ENCODE data around the gene SH2D3A. TPM values are rescaled to one million over a fixed set of nuclear protein-coding genes. Genes with fewer than 3 reads are reported as not detected.
"Not testable (repeated sequence)": the region's sequence is repeated elsewhere in the genome, so short reads cannot be mapped to it uniquely, and the experiment has no call there.

SH2D3A gene
- total RNA-seq, 2 experiments from 2014 or later, result 28.2 to 28.5 TPM

- peaks cover 9% of the 10 kb centered on the region for H3K27me3 Mint-ChIP-seq (ENCODE audit: low read depth)
- no peaks in the 10 kb centered on the region for H3K9me3 Mint-ChIP-seq (ENCODE audit: insufficient read depth)
- no peak overlapping the region for H3K27ac Mint-ChIP-seq
- no peaks in the 10 kb centered on the region for H3K36me3 Mint-ChIP-seq (ENCODE audit: low read depth)
- ATAC-seq (no peak), DNase-seq (no peak)
- CTCF ChIA-PET, result interaction anchor here (0.9 to 1.5 kb wide), 3 partner anchors 62 to 147 kb away, joined by 3 to 5 read pairs (median 3); no protein-coding TSS in a partner anchor
- POLR2A ChIA-PET, result no interaction called here
- H3K4me1 Mint-ChIP-seq (ENCODE audit: low read depth), result peaks cover 28% of the 10 kb centered on the region
- H3K4me3 Mint-ChIP-seq, result no peak overlapping the region
Observed at GRCh38 chr19:6716610-6716970, 50.6 kb downstream of the SH2D3A start.

GRCh38 chr19:6714749-6715555 lies 52.3 kb downstream of the SH2D3A start:
- Mint-ChIP-seq H3K27ac (no peak overlapping the region), H3K4me1 (ENCODE audit: low read depth) (peaks cover 29% of the 10 kb centered on the region), H3K4me3 (no peak overlapping the region), H3K9me3 (ENCODE audit: insufficient read depth) (no peaks in the 10 kb centered on the region), H3K36me3 (ENCODE audit: low read depth) (no peaks in the 10 kb centered on the region), H3K27me3 (ENCODE audit: low read depth) (peaks cover 25% of the 10 kb centered on the region)
- ATAC-seq (no peak), DNase-seq (no peak)
- POLR2A ChIA-PET, result no interaction called here
- CTCF ChIA-PET, result interaction anchor here (1.1 to 1.5 kb wide), 4 partner anchors 21 to 198 kb away, joined by 4 to 7 read pairs (median 5); partner anchors contain the start of gene GPR108

GRCh38 chr19:6713773-6714692 lies 53.2 kb downstream of the SH2D3A start:
- peaks cover 24% of the 10 kb centered on the region for H3K4me1 Mint-ChIP-seq (ENCODE audit: low read depth)
- DNase-seq (no peak), ATAC-seq (no peak)
- ChIA-PET POLR2A (no interaction called here), CTCF (no interaction called here)
- no peaks in the 10 kb centered on the region for H3K9me3 Mint-ChIP-seq (ENCODE audit: insufficient read depth)
- peak overlapping the region; percentile 24 for H3K27ac Mint-ChIP-seq
- peaks cover 33% of the 10 kb centered on the region for H3K27me3 Mint-ChIP-seq (ENCODE audit: low read depth)
- no peak overlapping the region for H3K4me3 Mint-ChIP-seq
- H3K36me3 Mint-ChIP-seq (ENCODE audit: low read depth), result no peaks in the 10 kb centered on the region

GRCh38 chr19:6712692-6713670 lies 54.3 kb downstream of the SH2D3A start:
- Mint-ChIP-seq H3K4me3 (no peak overlapping the region), H3K27me3 (ENCODE audit: low read depth) (peaks cover 36% of the 10 kb centered on the region), H3K9me3 (ENCODE audit: insufficient read depth) (no peaks in the 10 kb centered on the region), H3K36me3 (ENCODE audit: low read depth) (no peaks in the 10 kb centered on the region), H3K4me1 (ENCODE audit: low read depth) (peaks cover 19% of the 10 kb centered on the region), H3K27ac (no peak overlapping the region)
- DNase-seq (no peak), ATAC-seq (no peak)
- CTCF ChIA-PET, result no interaction called here
- POLR2A ChIA-PET, result no interaction called here

GRCh38 chr19:6712231-6712630 lies 55.0 kb downstream of the SH2D3A start:
- Mint-ChIP-seq H3K36me3 (ENCODE audit: low read depth) (no peaks in the 10 kb centered on the region), H3K4me1 (ENCODE audit: low read depth) (peaks cover 15% of the 10 kb centered on the region), H3K9me3 (ENCODE audit: insufficient read depth) (no peaks in the 10 kb centered on the region), H3K27ac (no peak overlapping the region), H3K27me3 (ENCODE audit: low read depth) (peaks cover 34% of the 10 kb centered on the region), H3K4me3 (no peak overlapping the region)
- ChIA-PET POLR2A (no interaction called here), CTCF (no interaction called here)
- no peak for ATAC-seq
- no peak for DNase-seq

GRCh38 chr19:6711605-6712004 lies 55.6 kb downstream of the SH2D3A start:
- DNase-seq, result no peak
- H3K9me3 Mint-ChIP-seq (ENCODE audit: insufficient read depth), result no peaks in the 10 kb centered on the region
- CTCF ChIA-PET, result no interaction called here
- peaks cover 15% of the 10 kb centered on the region for H3K4me1 Mint-ChIP-seq (ENCODE audit: low read depth)
- peaks cover 32% of the 10 kb centered on the region for H3K27me3 Mint-ChIP-seq (ENCODE audit: low read depth)
- ATAC-seq, result no peak
- H3K36me3 Mint-ChIP-seq (ENCODE audit: low read depth), result no peaks in the 10 kb centered on the region
- no peak overlapping the region for H3K27ac Mint-ChIP-seq
- POLR2A ChIA-PET, result no interaction called here
- no peak overlapping the region for H3K4me3 Mint-ChIP-seq

GRCh38 chr19:6711078-6711361 lies 56.2 kb downstream of the SH2D3A start:
- no peak for ATAC-seq
- H3K27me3 Mint-ChIP-seq (ENCODE audit: low read depth), result peaks cover 29% of the 10 kb centered on the region
- no peaks in the 10 kb centered on the region for H3K9me3 Mint-ChIP-seq (ENCODE audit: insufficient read depth)
- DNase-seq, result no peak
- no peaks in the 10 kb centered on the region for H3K36me3 Mint-ChIP-seq (ENCODE audit: low read depth)
- H3K27ac Mint-ChIP-seq, result no peak overlapping the region
- peaks cover 15% of the 10 kb centered on the region for H3K4me1 Mint-ChIP-seq (ENCODE audit: low read depth)
- CTCF ChIA-PET, result no interaction called here
- H3K4me3 Mint-ChIP-seq, result no peak overlapping the region
- POLR2A ChIA-PET, result no interaction called here

GRCh38 chr19:6710273-6711077 lies 56.8 kb downstream of the SH2D3A start:
- ATAC-seq (peak; percentile 45), DNase-seq (no peak)
- Mint-ChIP-seq H3K27me3 (ENCODE audit: low read depth) (peaks cover 29% of the 10 kb centered on the region), H3K27ac (no peak overlapping the region), H3K9me3 (ENCODE audit: insufficient read depth) (no peaks in the 10 kb centered on the region), H3K4me1 (ENCODE audit: low read depth) (peaks cover 15% of the 10 kb centered on the region), H3K4me3 (peak overlapping the region; percentile 22), H3K36me3 (ENCODE audit: low read depth) (no peaks in the 10 kb centered on the region)
- CTCF ChIA-PET, result no interaction called here
- POLR2A ChIA-PET, result no interaction called here

GRCh38 chr19:6709549-6709948 lies 57.7 kb downstream of the SH2D3A start:
- ATAC-seq, result no peak
- Mint-ChIP-seq H3K36me3 (ENCODE audit: low read depth) (no peaks in the 10 kb centered on the region), H3K4me3 (no peak overlapping the region), H3K4me1 (ENCODE audit: low read depth) (peaks cover 15% of the 10 kb centered on the region), H3K9me3 (ENCODE audit: insufficient read depth) (no peaks in the 10 kb centered on the region), H3K27me3 (ENCODE audit: low read depth) (peaks cover 29% of the 10 kb centered on the region), H3K27ac (no peak overlapping the region)
- CTCF ChIA-PET, result no interaction called here
- POLR2A ChIA-PET, result no interaction called here
- no peak for DNase-seq

- H3K4me3 Mint-ChIP-seq; H3K27ac Mint-ChIP-seq; H3K36me3 Mint-ChIP-seq (ENCODE audit: low read depth); ATAC-seq; CTCF ChIA-PET; DNase-seq; POLR2A ChIA-PET; H3K9me3 Mint-ChIP-seq (ENCODE audit: insufficient read depth): not testable (repeated sequence)
- Mint-ChIP-seq H3K27me3 (ENCODE audit: low read depth) (peaks cover 29% of the 10 kb centered on the region), H3K4me1 (ENCODE audit: low read depth) (peaks cover 15% of the 10 kb centered on the region)
Observed at GRCh38 chr19:6708913-6709312, 58.3 kb downstream of the SH2D3A start.

GRCh38 chr19:6708346-6708745 lies 58.9 kb downstream of the SH2D3A start:
- no peak for DNase-seq
- peaks cover 29% of the 10 kb centered on the region for H3K27me3 Mint-ChIP-seq (ENCODE audit: low read depth)
- H3K27ac Mint-ChIP-seq, result no peak overlapping the region
- H3K4me3 Mint-ChIP-seq, result no peak overlapping the region
- ChIA-PET CTCF (no interaction called here), POLR2A (no interaction called here)
- H3K4me1 Mint-ChIP-seq (ENCODE audit: low read depth), result peaks cover 15% of the 10 kb centered on the region
- no peaks in the 10 kb centered on the region for H3K36me3 Mint-ChIP-seq (ENCODE audit: low read depth)
- no peaks in the 10 kb centered on the region for H3K9me3 Mint-ChIP-seq (ENCODE audit: insufficient read depth)
- no peak for ATAC-seq
